ENCODE results near the gene ALG1.
"Not testable (repeated sequence)": the region's sequence is repeated elsewhere in the genome, so short reads cannot be mapped to it uniquely, and the experiment has no call there.

- peak; percentile 97 for TF ChIP-seq CEBPB (IDR thresholded peaks at IDR 0.05; ENCODE audit: borderline replicate concordance, low read depth, low read length)
- TF ChIP-seq HNF4A (CRISPR knock-in tag; IDR thresholded peaks at IDR 0.05) = peak; percentile 99
- not testable (repeated sequence) for TF ChIP-seq MAFK (conservative IDR thresholded peaks at IDR 0.05 in 1 of 2, IDR thresholded peaks at IDR 0.05 in 1 of 2; ENCODE audit: low read length in 2 of 2); U2AF2 (IDR thresholded peaks at IDR 0.05; ENCODE audit: low read depth, low read length); FOSL1 (CRISPR knock-in tag; IDR thresholded peaks at IDR 0.05; ENCODE audit: borderline replicate concordance)
- TF ChIP-seq RAD21 (CRISPR knock-in tag; IDR thresholded peaks at IDR 0.05) = peak; percentile 62; the same call in 1 of the 2 replicates
These were observed 63.3 kb downstream of the ALG1 start for GRCh38 chr16:5134739-5135452.
